Endothelial cell (in vitro differentiated cells): Measurements from ENCODE around the gene SDCBP2. TPM values are rescaled to one million over a fixed set of nuclear protein-coding genes. Genes with fewer than 3 reads are reported as not detected.
A peak's percentile ranks its signal among the peaks of the same experiment; 100 is the strongest.

Experiments
- DNase-seq: peaks from one replicate; pipeline ENCODE4 v3.0.0; 2021; ENCODE audit warnings: low spot score
- H3K27ac Mint-ChIP-seq: one replicate; pipeline ENCODE4 v1.8.0; 2021; ENCODE audit warnings: mixed read lengths, inconsistent platforms; ENCODE audit not compliant: unreplicated experiment
- H3K27me3 Mint-ChIP-seq: one replicate; pipeline ENCODE4 v1.8.0; 2021; ENCODE audit warnings: mild to moderate bottlenecking, moderate library complexity, mixed read lengths, inconsistent platforms; ENCODE audit not compliant: unreplicated experiment
- H3K36me3 Mint-ChIP-seq: one replicate; pipeline ENCODE4 v1.8.0; 2021; ENCODE audit warnings: mild to moderate bottlenecking, low read depth, mixed read lengths, inconsistent platforms; ENCODE audit not compliant: unreplicated experiment
- H3K4me1 Mint-ChIP-seq: one replicate; pipeline ENCODE4 v1.8.0; 2021; ENCODE audit warnings: mild to moderate bottlenecking, mixed read lengths, inconsistent platforms; ENCODE audit not compliant: unreplicated experiment
- H3K4me3 Mint-ChIP-seq: one replicate; pipeline ENCODE4 v1.8.0; 2021; ENCODE audit warnings: mild to moderate bottlenecking, mixed read lengths, inconsistent platforms; ENCODE audit not compliant: unreplicated experiment
- H3K9me3 Mint-ChIP-seq: one replicate; pipeline ENCODE4 v1.8.0; 2021; ENCODE audit warnings: mixed read lengths, inconsistent platforms; ENCODE audit not compliant: unreplicated experiment
- CTCF ChIP-seq: fragments of 200-600 bp; sonication (generic); IDR thresholded peaks from one replicate; pipeline ENCODE4 v1.5.0; 2021; ENCODE audit warnings: antibody characterized with exemption; ENCODE audit not compliant: unreplicated experiment
- total RNA-seq: library from RNA; stranded (reverse); fragmentation: NEBNext Ultra II Directional; extraction: Animal tissue kit (Norgen Biotek cat#: 25700); gene quantifications from one replicate; pipeline ENCODE4 v1.2.1, GENCODE V29; 2021; ENCODE audit not compliant: unreplicated experiment

Gene SDCBP2
- total RNA-seq, 1 donor from 2014 or later = 10.1 TPM

GRCh38 chr20:1360094-1360846 is 31.3 kb upstream of the SDCBP2 start:
- peak; percentile 43 for TF ChIP-seq CTCF
- Mint-ChIP-seq H3K27ac (no peak overlapping the region), H3K36me3 (peaks cover 34% of the 10 kb centered on the region), H3K4me3 (no peak overlapping the region), H3K27me3 (peaks cover 2% of the 10 kb centered on the region), H3K9me3 (no peaks in the 10 kb centered on the region), H3K4me1 (peaks cover 15% of the 10 kb centered on the region)
- DNase-seq = no peak

GRCh38 chr20:1357921-1358671 is 29.2 kb upstream of the SDCBP2 start:
- DNase-seq = no peak
- H3K4me1 Mint-ChIP-seq = peaks cover 3% of the 10 kb centered on the region
- peak overlapping the region; percentile 15 for H3K4me3 Mint-ChIP-seq
- peaks cover 45% of the 10 kb centered on the region for H3K36me3 Mint-ChIP-seq
- no peaks in the 10 kb centered on the region for H3K27me3 Mint-ChIP-seq
- TF ChIP-seq CTCF = no peak
- no peak overlapping the region for H3K27ac Mint-ChIP-seq
- no peaks in the 10 kb centered on the region for H3K9me3 Mint-ChIP-seq

GRCh38 chr20:1353956-1354355 is 25.0 kb upstream of the SDCBP2 start:
- Mint-ChIP-seq H3K4me1 (peaks cover under 1% of the 10 kb centered on the region), H3K9me3 (peaks cover 5% of the 10 kb centered on the region), H3K27ac (no peak overlapping the region), H3K4me3 (no peak overlapping the region), H3K27me3 (peaks cover 1% of the 10 kb centered on the region), H3K36me3 (peaks cover 62% of the 10 kb centered on the region)
- no peak for DNase-seq
- no peak for TF ChIP-seq CTCF

GRCh38 chr20:1346315-1346969 is 17.5 kb upstream of the SDCBP2 start:
- Mint-ChIP-seq H3K27ac (no peak overlapping the region), H3K36me3 (peaks cover 31% of the 10 kb centered on the region), H3K27me3 (peaks cover 3% of the 10 kb centered on the region), H3K4me3 (no peak overlapping the region), H3K4me1 (peaks cover 7% of the 10 kb centered on the region), H3K9me3 (no peaks in the 10 kb centered on the region)
- TF ChIP-seq CTCF = no peak
- DNase-seq = no peak
